Activated T-cell treated with anti-CD3 and anti-CD28 coated beads, Interleukin-2, amount 50 U/mL, for 4 hours (primary cell): ENCODE data around the gene RGS8. TPM values are rescaled to one million over a fixed set of nuclear protein-coding genes. Genes with fewer than 3 reads are reported as not detected.

ENCODE experiments used
- ATAC-seq, 2 donors: fragments of 200-7000 bp; cut with Tn5 transposase; one replicate each; pipeline ENCODE4 v1.10.0; 2021
- DNase-seq: peaks from one replicate; pipeline ENCODE4 v3.0.0-alpha.2; 2020
- H3K27me3 Mint-ChIP-seq: one replicate; pipeline ENCODE4 v1.8.0; 2021; ENCODE audit warnings: low read depth, mixed read lengths
- H3K36me3 Mint-ChIP-seq: one replicate; pipeline ENCODE4 v1.8.0; 2022; ENCODE audit warnings: mixed read lengths; ENCODE audit not compliant: insufficient read depth
- H3K4me1 Mint-ChIP-seq: one replicate; pipeline ENCODE4 v1.8.0; 2021; ENCODE audit warnings: low read depth, mixed read lengths
- H3K4me3 Mint-ChIP-seq: one replicate; pipeline ENCODE4 v1.8.0; 2021; ENCODE audit warnings: mild to moderate bottlenecking, moderate library complexity, mixed read lengths
- H3K9me3 Mint-ChIP-seq: one replicate; pipeline ENCODE4 v1.8.0; 2021; ENCODE audit warnings: mixed read lengths
- total RNA-seq, 3 donors: library from RNA; stranded (reverse); gene quantifications; one replicate each; pipeline ENCODE4 v1.2.1, GENCODE V29; 2021

Gene RGS8
- total RNA-seq, 3 donors from 2014 or later: not detected

DNA sequence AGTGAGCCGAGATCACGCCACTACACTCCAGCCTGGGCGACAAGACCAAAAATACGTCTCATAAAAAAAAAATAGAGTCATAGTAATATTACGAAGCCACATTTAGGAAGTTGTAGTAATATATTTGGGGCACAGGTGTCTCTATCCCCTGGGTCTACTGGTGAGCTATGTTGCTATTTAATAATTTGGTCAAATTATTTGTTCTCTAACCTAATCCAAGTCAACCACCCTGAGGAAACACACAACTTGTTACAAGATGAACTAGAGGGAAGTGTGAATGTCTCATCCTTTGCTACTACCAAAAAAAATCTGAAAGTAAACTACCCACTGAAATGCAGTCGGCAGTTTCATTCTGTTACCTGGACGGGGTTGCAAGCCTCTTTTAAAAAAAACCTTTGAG, 35.3 kb downstream of the RGS8 start:
- H3K4me3 Mint-ChIP-seq: no peak overlapping the region
- H3K36me3 Mint-ChIP-seq: no peaks in the 10 kb centered on the region
- no peaks in the 10 kb centered on the region for H3K9me3 Mint-ChIP-seq
- ATAC-seq (no peak), DNase-seq (no peak)
- H3K4me1 Mint-ChIP-seq: peaks cover 5% of the 10 kb centered on the region
- H3K27me3 Mint-ChIP-seq: no peaks in the 10 kb centered on the region

DNA sequence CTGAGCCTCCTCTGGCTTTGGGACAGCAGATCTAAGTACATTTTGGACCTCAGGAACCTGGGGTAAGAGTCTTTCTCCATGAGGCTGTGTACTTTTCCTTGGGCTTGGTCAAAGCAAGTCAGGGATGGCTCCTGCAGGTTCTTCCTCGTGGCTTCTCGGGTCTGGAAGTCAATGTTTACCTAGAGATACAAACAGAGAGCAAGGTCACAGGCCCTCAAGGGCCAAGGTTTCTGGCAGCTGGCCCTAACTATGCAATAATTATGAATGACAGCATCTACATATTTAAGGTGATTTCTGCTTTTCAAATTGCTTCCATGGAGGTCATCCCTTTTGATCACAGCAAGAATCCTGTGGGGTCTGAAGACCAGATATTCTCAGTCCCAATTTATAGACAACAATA, 37.6 kb downstream of the RGS8 start:
- Mint-ChIP-seq H3K4me3 (no peak overlapping the region), H3K36me3 (no peaks in the 10 kb centered on the region), H3K9me3 (no peaks in the 10 kb centered on the region), H3K27me3 (no peaks in the 10 kb centered on the region), H3K4me1 (peaks cover 5% of the 10 kb centered on the region)
- DNase-seq (no peak), ATAC-seq (no peak)

GRCh38 chr1:182644886-182645285, 39.5 kb downstream of the RGS8 start:
- no peaks in the 10 kb centered on the region for H3K36me3 Mint-ChIP-seq
- no peaks in the 10 kb centered on the region for H3K4me1 Mint-ChIP-seq
- DNase-seq (no peak), ATAC-seq (no peak)
- no peaks in the 10 kb centered on the region for H3K9me3 Mint-ChIP-seq
- H3K27me3 Mint-ChIP-seq: no peaks in the 10 kb centered on the region
- H3K4me3 Mint-ChIP-seq: no peak overlapping the region

DNA sequence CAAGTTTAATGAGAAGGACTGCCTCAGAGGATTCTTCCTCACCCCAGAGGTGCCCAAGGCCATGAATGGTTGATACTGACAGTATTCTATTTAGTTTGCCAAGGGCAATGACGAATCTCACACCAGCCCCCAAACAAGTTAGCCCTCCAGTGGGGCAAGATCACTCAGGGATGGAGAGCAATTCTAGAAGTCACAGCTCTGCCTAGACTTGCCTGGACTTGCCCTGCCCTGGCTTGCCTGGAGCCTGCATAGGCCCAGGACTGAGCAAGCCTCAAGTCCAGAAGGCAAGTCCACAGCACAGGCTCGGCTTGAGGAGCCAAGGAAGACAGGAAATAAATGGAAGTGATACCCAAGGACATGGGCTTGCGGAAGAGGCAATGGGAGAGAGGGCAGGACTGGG, 40.7 kb downstream of the RGS8 start:
- Mint-ChIP-seq H3K27me3 (no peaks in the 10 kb centered on the region), H3K4me1 (no peaks in the 10 kb centered on the region), H3K36me3 (no peaks in the 10 kb centered on the region), H3K9me3 (no peaks in the 10 kb centered on the region), H3K4me3 (no peak overlapping the region)
- no peak for ATAC-seq
- DNase-seq: no peak

DNA sequence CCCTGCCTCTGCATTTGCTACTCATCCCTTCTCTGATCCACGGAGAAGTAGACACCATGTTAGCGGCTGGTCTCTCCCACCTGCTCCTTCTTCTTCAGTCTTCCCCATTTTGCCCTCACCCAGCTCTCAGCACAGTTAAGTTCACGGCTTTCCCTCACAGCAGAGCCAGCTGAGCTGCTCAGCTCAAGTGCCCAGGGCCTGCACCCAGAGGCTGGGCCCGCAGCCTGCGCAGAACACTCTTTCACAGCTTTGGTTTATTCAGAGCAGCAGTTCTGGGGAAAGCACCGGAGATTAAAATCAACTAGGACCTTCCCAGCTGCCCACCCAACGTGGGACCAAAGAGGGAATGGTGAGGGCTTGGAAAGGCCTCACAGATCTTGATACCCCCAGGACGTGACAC, 41.9 kb downstream of the RGS8 start:
- Mint-ChIP-seq H3K4me1 (no peaks in the 10 kb centered on the region), H3K36me3 (no peaks in the 10 kb centered on the region), H3K4me3 (no peak overlapping the region), H3K27me3 (no peaks in the 10 kb centered on the region), H3K9me3 (no peaks in the 10 kb centered on the region)
- ATAC-seq: no peak
- DNase-seq: no peak

GRCh38 chr1:182641561-182641960, 42.8 kb downstream of the RGS8 start:
- Mint-ChIP-seq H3K4me3 (no peak overlapping the region), H3K36me3 (no peaks in the 10 kb centered on the region), H3K9me3 (no peaks in the 10 kb centered on the region), H3K27me3 (no peaks in the 10 kb centered on the region), H3K4me1 (no peaks in the 10 kb centered on the region)
- DNase-seq: no peak
- ATAC-seq: no peak

DNA sequence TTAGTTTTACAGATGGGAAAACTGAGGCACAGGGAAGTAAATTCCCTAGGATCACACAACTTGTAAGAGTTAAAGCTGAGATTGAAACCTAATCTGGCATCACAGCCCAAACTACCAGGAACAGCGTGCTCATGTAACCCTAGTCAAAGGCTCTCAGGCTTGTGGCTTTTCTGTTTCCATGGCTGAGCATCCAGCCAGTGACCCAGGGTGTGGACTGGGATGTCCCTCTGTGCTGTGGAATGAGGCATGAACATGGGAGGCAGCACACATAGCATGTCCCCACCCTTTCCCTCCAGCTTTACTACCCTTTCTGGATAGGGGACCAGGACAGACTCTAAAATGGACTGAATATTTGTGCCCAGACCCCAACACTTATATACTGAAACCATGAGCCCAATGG, 45.1 kb downstream of the RGS8 start:
- Mint-ChIP-seq H3K36me3 (no peaks in the 10 kb centered on the region), H3K27me3 (no peaks in the 10 kb centered on the region), H3K4me1 (no peaks in the 10 kb centered on the region), H3K4me3 (no peak overlapping the region), H3K9me3 (no peaks in the 10 kb centered on the region)
- ATAC-seq: no peak
- DNase-seq: no peak

DNA sequence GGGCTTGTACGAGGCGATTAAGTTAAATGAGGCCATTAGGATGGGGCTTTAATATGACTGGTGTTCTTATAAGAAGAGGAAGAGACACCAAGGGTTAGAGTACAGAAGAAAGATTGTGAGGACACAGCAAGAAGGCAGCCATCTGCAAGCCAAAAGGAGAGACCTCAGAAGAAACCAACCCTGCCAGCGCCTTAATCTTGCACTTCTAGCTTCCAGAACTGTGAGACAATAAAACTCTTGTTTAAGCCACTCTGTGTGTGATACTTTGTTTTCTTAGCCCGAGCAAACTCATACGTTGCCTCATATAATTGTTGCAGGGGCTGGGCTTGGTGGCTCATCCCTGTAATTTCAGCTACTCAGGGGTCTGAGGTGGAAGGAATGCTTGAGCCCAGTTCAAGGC, 46.6 kb downstream of the RGS8 start:
- DNase-seq (no peak), ATAC-seq (no peak)
- Mint-ChIP-seq H3K9me3 (no peaks in the 10 kb centered on the region), H3K36me3 (no peaks in the 10 kb centered on the region), H3K4me3 (no peak overlapping the region), H3K27me3 (no peaks in the 10 kb centered on the region), H3K4me1 (peaks cover 6% of the 10 kb centered on the region)

DNA sequence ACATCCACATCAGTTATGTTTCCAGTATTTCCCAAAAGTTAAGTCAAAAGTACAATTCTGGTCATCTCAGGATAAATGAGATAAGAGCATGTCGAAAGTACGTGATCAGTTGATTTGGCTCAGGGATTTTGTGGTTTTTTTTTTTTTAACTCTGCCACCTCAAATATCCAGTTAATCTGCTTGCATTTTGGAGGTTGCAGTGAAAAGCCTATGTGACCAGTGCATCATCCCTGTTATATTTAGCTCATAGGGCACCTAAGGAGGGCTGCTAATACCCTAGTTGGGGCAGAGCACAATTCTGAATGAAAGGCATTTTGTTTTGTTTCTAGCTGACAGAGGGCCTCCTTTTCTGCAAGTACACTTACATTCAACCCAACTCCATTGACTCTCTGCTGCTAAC, 48.5 kb downstream of the RGS8 start:
- Mint-ChIP-seq H3K9me3 (no peaks in the 10 kb centered on the region), H3K27me3 (no peaks in the 10 kb centered on the region), H3K36me3 (no peaks in the 10 kb centered on the region), H3K4me1 (peaks cover 19% of the 10 kb centered on the region), H3K4me3 (no peak overlapping the region)
- DNase-seq (no peak), ATAC-seq (no peak)

Other genes with a start within 250 kb of the RGS8 start
- gene RGSL1, start 234.4 kb downstream of the RGS8 start, total RNA-seq: not detected
- gene RNASEL, start 95.3 kb downstream of the RGS8 start, total RNA-seq: 1 to 10 TPM; 1.7 to 2.5 (median 2.0) TPM
- 10 to 100 TPM; 38.8 to 62.8 (median 53.6) TPM for gene RGS16, start 80.2 kb downstream of the RGS8 start, total RNA-seq
- gene NPL, start 105.2 kb upstream of the RGS8 start, total RNA-seq: 10 to 100 TPM in 2 of 3 donors, 1 to 10 TPM in 1; 5.2 to 11.0 (median 10.4) TPM
- gene DHX9, start 154.8 kb upstream of the RGS8 start, total RNA-seq: 100 to 1,000 TPM; 375 to 402 (median 394) TPM